Astrocyte (in vitro differentiated cells and primary cell): Measurements from ENCODE around the gene RP2. TPM values are rescaled to one million over a fixed set of nuclear protein-coding genes. Genes with fewer than 3 reads are reported as not detected.
A peak's percentile ranks its signal among the peaks of the same experiment; 100 is the strongest.

Source experiments
- DNase-seq: peaks from one replicate; pipeline ENCODE4 v3.0.0-alpha.2; 2010; ENCODE audit warnings: low read depth
- FAIRE-seq: peaks from 2 replicates; lab custom pipeline; 2011; peaks lifted over from hg19 to GRCh38; lab: Jason Lieb, UNC
- H2AFZ ChIP-seq: 2 replicates; pipeline ENCODE4 v1.6.0; 2012; ENCODE audit warnings: low read depth, low read length, inconsistent platforms
- H3K27ac ChIP-seq: 2 replicates; pipeline ENCODE4 v1.5.1; 2011; ENCODE audit warnings: low read depth, low read length, inconsistent platforms
- H3K27me3 ChIP-seq: 2 replicates; pipeline ENCODE4 v1.6.0; 2011; ENCODE audit warnings: low read length, inconsistent platforms; ENCODE audit not compliant: insufficient read depth
- H3K36me3 ChIP-seq: 2 replicates; pipeline ENCODE4 v1.5.1; 2011; ENCODE audit warnings: low read length, inconsistent platforms; ENCODE audit not compliant: insufficient read depth
- H3K4me1 ChIP-seq: 2 replicates; pipeline ENCODE4 v1.5.1; 2011; ENCODE audit warnings: low read length, inconsistent platforms; ENCODE audit not compliant: insufficient read depth
- H3K4me2 ChIP-seq: 2 replicates; pipeline ENCODE4 v1.6.0; 2012; ENCODE audit warnings: low read length, inconsistent platforms
- H3K4me3 ChIP-seq: 2 replicates; pipeline ENCODE4 v1.5.1; 2011; ENCODE audit warnings: low read depth, mild to moderate bottlenecking, low read length, inconsistent platforms; ENCODE audit not compliant: insufficient read depth
- H3K79me2 ChIP-seq: 2 replicates; pipeline ENCODE4 v1.6.0; 2012; ENCODE audit warnings: mild to moderate bottlenecking, low read length, inconsistent platforms; ENCODE audit not compliant: insufficient read depth
- H3K9ac ChIP-seq: 2 replicates; pipeline ENCODE4 v1.6.0; 2012; ENCODE audit warnings: mild to moderate bottlenecking, low read length, inconsistent platforms
- H3K9me3 ChIP-seq: 2 replicates; pipeline ENCODE4 v1.5.1; 2012; ENCODE audit warnings: low read depth, mild to moderate bottlenecking, low read length, inconsistent platforms; ENCODE audit not compliant: insufficient read depth
- H4K20me1 ChIP-seq: 2 replicates; pipeline ENCODE4 v1.6.0; 2012; ENCODE audit warnings: low read length, inconsistent platforms; ENCODE audit not compliant: insufficient read depth
- H3K27ac Mint-ChIP-seq: one replicate; pipeline ENCODE4 v1.8.0; 2021; ENCODE audit warnings: mild to moderate bottlenecking, mixed read lengths; ENCODE audit not compliant: unreplicated experiment
- H3K27me3 Mint-ChIP-seq: one replicate; pipeline ENCODE4 v1.8.0; 2021; ENCODE audit warnings: low read depth, mixed read lengths; ENCODE audit not compliant: unreplicated experiment
- H3K36me3 Mint-ChIP-seq: one replicate; pipeline ENCODE4 v1.8.0; 2021; ENCODE audit warnings: low read depth, mixed read lengths; ENCODE audit not compliant: unreplicated experiment
- H3K4me1 Mint-ChIP-seq: one replicate; pipeline ENCODE4 v1.8.0; 2021; ENCODE audit warnings: low read depth, mixed read lengths; ENCODE audit not compliant: unreplicated experiment
- H3K4me3 Mint-ChIP-seq: one replicate; pipeline ENCODE4 v1.8.0; 2021; ENCODE audit warnings: mild to moderate bottlenecking, moderate library complexity, mixed read lengths; ENCODE audit not compliant: unreplicated experiment
- H3K9me3 Mint-ChIP-seq: one replicate; pipeline ENCODE4 v1.8.0; 2021; ENCODE audit warnings: mild to moderate bottlenecking, mixed read lengths; ENCODE audit not compliant: unreplicated experiment
- EZH2 ChIP-seq: IDR thresholded peaks from 2 replicates; pipeline ENCODE4 v1.6.1; 2012; ENCODE audit warnings: mild to moderate bottlenecking, low read length, inconsistent platforms; ENCODE audit not compliant: insufficient read depth
- total RNA-seq: library from RNA; stranded (reverse); gene quantifications from 2 replicates; pipeline ENCODE4 v1.2.1, GENCODE V29; 2021
- TF ChIP-seq, protein P1 (sequence below): IDR thresholded peaks from 2 replicates; pipeline ENCODE4 v1.5.1; 2011; ENCODE audit warnings: low read depth, mild to moderate bottlenecking, inconsistent platforms, low read length, moderate library complexity; ENCODE audit not compliant: insufficient read depth

RP2 gene
- total RNA-seq, 1 donor from 2014 or later: 20.5 TPM

DNA sequence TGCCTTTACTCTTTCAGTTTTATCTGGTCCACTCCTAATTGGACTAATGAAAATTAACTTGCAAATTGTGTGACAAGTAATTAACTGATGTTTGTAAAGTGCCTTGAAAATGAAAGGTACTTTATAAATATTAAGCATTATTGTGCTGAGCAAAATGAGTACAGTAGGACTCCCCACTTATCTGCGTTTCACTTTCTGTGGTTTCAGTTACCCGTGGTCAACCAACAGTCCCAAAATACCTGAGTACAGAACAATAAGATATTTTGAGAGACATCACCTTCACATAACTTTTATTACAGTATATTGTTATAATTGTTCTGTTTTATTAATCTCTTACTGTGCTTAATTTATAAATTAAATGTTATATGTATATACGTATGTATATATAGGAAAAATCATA is 48.0 kb downstream of the RP2 start:
- no peak for FAIRE-seq
- H3K36me3 Mint-ChIP-seq: no peaks in the 10 kb centered on the region
- no peak for DNase-seq
- Histone ChIP-seq H3K4me1 (no peaks in the 10 kb centered on the region), H3K4me2 (no peak overlapping the region), H3K36me3 (no peaks in the 10 kb centered on the region), H3K79me2 (no peaks in the 10 kb centered on the region), H4K20me1 (no peaks in the 10 kb centered on the region), H3K9ac (no peak overlapping the region), H3K27me3 (no peaks in the 10 kb centered on the region), H2AFZ (no peak overlapping the region), H3K9me3 (no peaks in the 10 kb centered on the region), H3K27ac (no peak overlapping the region), H3K4me3 (no peak overlapping the region)
- no peak overlapping the region for H3K4me3 Mint-ChIP-seq
- no peak for TF ChIP-seq EZH2
- TF ChIP-seq, protein P1, sequence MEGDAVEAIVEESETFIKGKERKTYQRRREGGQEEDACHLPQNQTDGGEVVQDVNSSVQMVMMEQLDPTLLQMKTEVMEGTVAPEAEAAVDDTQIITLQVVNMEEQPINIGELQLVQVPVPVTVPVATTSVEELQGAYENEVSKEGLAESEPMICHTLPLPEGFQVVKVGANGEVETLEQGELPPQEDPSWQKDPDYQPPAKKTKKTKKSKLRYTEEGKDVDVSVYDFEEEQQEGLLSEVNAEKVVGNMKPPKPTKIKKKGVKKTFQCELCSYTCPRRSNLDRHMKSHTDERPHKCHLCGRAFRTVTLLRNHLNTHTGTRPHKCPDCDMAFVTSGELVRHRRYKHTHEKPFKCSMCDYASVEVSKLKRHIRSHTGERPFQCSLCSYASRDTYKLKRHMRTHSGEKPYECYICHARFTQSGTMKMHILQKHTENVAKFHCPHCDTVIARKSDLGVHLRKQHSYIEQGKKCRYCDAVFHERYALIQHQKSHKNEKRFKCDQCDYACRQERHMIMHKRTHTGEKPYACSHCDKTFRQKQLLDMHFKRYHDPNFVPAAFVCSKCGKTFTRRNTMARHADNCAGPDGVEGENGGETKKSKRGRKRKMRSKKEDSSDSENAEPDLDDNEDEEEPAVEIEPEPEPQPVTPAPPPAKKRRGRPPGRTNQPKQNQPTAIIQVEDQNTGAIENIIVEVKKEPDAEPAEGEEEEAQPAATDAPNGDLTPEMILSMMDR: no peak
- no peak overlapping the region for H3K27ac Mint-ChIP-seq
- H3K27me3 Mint-ChIP-seq: no peaks in the 10 kb centered on the region
- H3K4me1 Mint-ChIP-seq: no peaks in the 10 kb centered on the region
- H3K9me3 Mint-ChIP-seq: no peaks in the 10 kb centered on the region

DNA sequence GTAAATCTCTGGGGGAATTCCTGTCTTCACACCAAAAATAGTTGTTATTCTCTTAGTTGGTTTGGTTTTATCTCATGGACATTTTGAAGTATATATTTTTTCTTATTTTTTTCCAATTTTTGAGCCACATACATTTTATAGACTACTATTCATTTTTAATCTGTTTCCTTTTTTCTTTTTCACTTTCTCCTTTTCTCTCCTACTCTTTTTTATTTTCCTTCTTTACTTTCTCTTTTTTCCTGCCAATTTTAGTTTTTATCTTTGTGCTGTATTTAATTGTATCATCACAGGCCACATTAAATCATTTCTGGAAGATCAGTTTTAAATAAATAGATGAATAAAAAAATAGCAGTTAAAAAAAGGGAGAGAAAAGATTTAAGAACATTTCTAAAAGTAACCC is 61.4 kb downstream of the RP2 start:
- Histone ChIP-seq H3K4me2 (no peak overlapping the region), H3K79me2 (no peaks in the 10 kb centered on the region), H3K4me3 (no peak overlapping the region), H3K4me1 (no peaks in the 10 kb centered on the region), H4K20me1 (no peaks in the 10 kb centered on the region), H3K27ac (no peak overlapping the region), H3K9ac (no peak overlapping the region), H3K27me3 (no peaks in the 10 kb centered on the region), H3K9me3 (no peaks in the 10 kb centered on the region), H2AFZ (no peak overlapping the region), H3K36me3 (no peaks in the 10 kb centered on the region)
- Mint-ChIP-seq H3K36me3 (no peaks in the 10 kb centered on the region), H3K9me3 (no peaks in the 10 kb centered on the region), H3K4me3 (no peak overlapping the region), H3K27ac (no peak overlapping the region), H3K27me3 (peaks cover 4% of the 10 kb centered on the region), H3K4me1 (no peaks in the 10 kb centered on the region)
- FAIRE-seq: no peak
- no peak for TF ChIP-seq EZH2
- TF ChIP-seq, protein P1: no peak
- no peak for DNase-seq

DNA sequence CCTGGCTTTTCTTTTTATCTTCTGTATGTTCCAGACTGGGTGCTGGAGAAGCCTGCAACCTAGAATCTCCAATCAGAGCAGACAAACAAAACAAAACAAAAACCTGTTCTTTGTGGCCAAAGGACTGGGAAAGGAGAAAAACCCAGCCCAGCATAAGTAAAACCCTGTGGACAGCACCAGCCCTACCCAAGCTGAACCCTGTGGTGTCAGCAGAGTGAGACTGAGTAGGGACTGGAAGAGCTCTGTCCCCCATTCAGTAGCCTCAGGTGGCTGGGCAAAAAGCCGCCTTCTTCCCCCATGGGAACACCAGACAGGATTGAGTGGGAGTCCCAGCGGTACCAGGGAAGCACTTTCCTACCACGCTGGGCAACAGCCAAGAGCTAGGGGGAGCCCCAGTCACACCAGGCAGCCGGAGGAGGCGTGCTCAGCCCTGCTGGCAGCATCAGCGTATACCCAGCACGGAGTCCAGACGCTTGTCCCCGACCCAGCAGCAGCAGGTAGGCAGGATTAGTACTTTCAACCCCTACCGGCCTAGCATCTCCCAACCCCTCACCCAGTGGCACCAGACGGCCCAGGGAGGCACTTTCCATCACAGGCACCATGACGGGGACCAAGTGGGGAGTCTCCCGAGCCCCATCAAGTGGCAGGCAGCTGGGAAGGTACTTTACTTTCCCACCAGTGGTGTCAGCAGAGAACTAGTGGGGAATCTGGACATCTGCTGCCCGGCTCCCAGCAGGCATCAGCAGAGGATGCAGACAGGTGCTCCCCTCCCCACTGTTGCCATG is 66.8 kb downstream of the RP2 start:
- DNase-seq: peak; percentile 53
- H3K4me1 ChIP-seq: no peaks in the 10 kb centered on the region
- TF ChIP-seq, protein P1: peak; percentile 40
- no peak for TF ChIP-seq EZH2
- no peak overlapping the region for H3K27ac ChIP-seq
- Mint-ChIP-seq H3K27me3 (no peaks in the 10 kb centered on the region), H3K4me3 (peak overlapping the region; percentile 68), H3K27ac (no peak overlapping the region), H3K4me1 (no peaks in the 10 kb centered on the region), H3K9me3 (no peaks in the 10 kb centered on the region), H3K36me3 (no peaks in the 10 kb centered on the region)
- peak overlapping the region; percentile 89 for H2AFZ ChIP-seq
- no peaks in the 10 kb centered on the region for H3K9me3 ChIP-seq
- H3K4me3 ChIP-seq: peak overlapping the region; percentile 68
- no peaks in the 10 kb centered on the region for H4K20me1 ChIP-seq
- peak overlapping the region; percentile 55 for H3K9ac ChIP-seq
- FAIRE-seq: peak; percentile 45
- H3K4me2 ChIP-seq: peak overlapping the region; percentile 94
- H3K36me3 ChIP-seq: no peaks in the 10 kb centered on the region
- no peaks in the 10 kb centered on the region for H3K79me2 ChIP-seq
- no peaks in the 10 kb centered on the region for H3K27me3 ChIP-seq
